IMR-90 (cell line): ENCODE data around the gene XYLB. TPM values are rescaled to one million over a fixed set of nuclear protein-coding genes. Genes with fewer than 3 reads are reported as not detected.

ENCODE experiments used
- ATAC-seq: fragments of 200-7000 bp; cut with Tn5 transposase; 2 replicates; pipeline ENCODE4 v1.9.1; 2020; ENCODE audit warnings: low read depth, mild to moderate bottlenecking, moderate library complexity
- BruUV-seq: library from RNA; stranded (reverse); fragments of 400-500 nt; replicated peaks from 2 replicates; lab custom pipeline; 2021; lab: Mats Ljungman, UMichigan
- CTCF ChIA-PET: fragments of 300-600 bp; formaldehyde crosslinking; extraction: SDS; loops from one replicate; lab custom pipeline; 2021; ENCODE audit warnings: antibody characterized with exemption; lab: Yijun Ruan, JAX
- POLR2A ChIA-PET: fragments of 300-600 bp; sonication (Branson Sonifier 250); formaldehyde crosslinking; loops from one replicate; lab custom pipeline; 2022; ENCODE audit warnings: antibody characterized with exemption; ENCODE audit not compliant: unreplicated experiment; lab: Charles Lee
- DNase-seq: peaks from one replicate; pipeline ENCODE4 v3.0.0; 2013
- H2AFZ ChIP-seq: replicated peaks from 2 replicates; pipeline ENCODE3; 2013; ENCODE audit warnings: low read length, mild to moderate bottlenecking; ENCODE audit not compliant: poor library complexity
- H2AK5ac ChIP-seq: 2 replicates; pipeline ENCODE4 v1.6.1; 2013; ENCODE audit warnings: low read depth, low read length, inconsistent platforms
- H2AK9ac ChIP-seq: replicated peaks from 2 replicates; pipeline ENCODE3; 2013; ENCODE audit warnings: mild to moderate bottlenecking, low read depth, low read length, moderate library complexity; ENCODE audit not compliant: poor library complexity
- H2BK120ac ChIP-seq: 2 replicates; pipeline ENCODE4 v1.6.1; 2013; ENCODE audit warnings: low read depth, low read length, inconsistent platforms
- H2BK15ac ChIP-seq: 3 replicates; pipeline ENCODE4 v1.6.1; 2013; ENCODE audit warnings: low read depth, low read length, inconsistent platforms
- H2BK20ac ChIP-seq: 2 replicates; pipeline ENCODE4 v1.6.1; 2013; ENCODE audit warnings: low read depth, mild to moderate bottlenecking, inconsistent platforms, low read length, moderate library complexity
- H2BK5ac ChIP-seq: 2 replicates; pipeline ENCODE4 v1.6.1; 2013; ENCODE audit warnings: mild to moderate bottlenecking, low read depth, low read length, inconsistent platforms; ENCODE audit not compliant: poor library complexity, severe bottlenecking
- H3K14ac ChIP-seq: replicated peaks from 2 replicates; pipeline ENCODE4 v1.6.1; 2013; ENCODE audit warnings: low read depth, low read length, inconsistent platforms
- H3K18ac ChIP-seq: 2 replicates; pipeline ENCODE4 v1.6.1; 2013; ENCODE audit warnings: low read depth, low read length, control low read depth
- H3K23ac ChIP-seq: 2 replicates; pipeline ENCODE4 v1.6.1; 2013; ENCODE audit warnings: low read depth, low read length, inconsistent platforms
- H3K27ac ChIP-seq: 2 replicates; pipeline ENCODE4 v1.5.1; 2013; ENCODE audit warnings: mild to moderate bottlenecking, control low read depth, low read length; ENCODE audit not compliant: insufficient read depth
- H3K27me3 ChIP-seq: 2 replicates; pipeline ENCODE4 v1.6.1; 2013; ENCODE audit warnings: low read length; ENCODE audit not compliant: control insufficient read depth, insufficient read depth
- H3K36me3 ChIP-seq: 2 replicates; pipeline ENCODE4 v1.6.1; 2013; ENCODE audit warnings: low read length, mixed read lengths; ENCODE audit not compliant: control insufficient read depth, insufficient read depth
- H3K4ac ChIP-seq: 2 replicates; pipeline ENCODE4 v1.6.1; 2013; ENCODE audit warnings: low read depth, low read length, inconsistent platforms
- H3K4me1 ChIP-seq: 2 replicates; pipeline ENCODE4 v1.6.1; 2013; ENCODE audit warnings: low read length, mixed read lengths; ENCODE audit not compliant: control insufficient read depth, insufficient read depth
- H3K4me2 ChIP-seq: 2 replicates; pipeline ENCODE4 v1.6.1; 2013; ENCODE audit warnings: low read depth, mild to moderate bottlenecking, control low read depth, low read length, moderate library complexity
- H3K4me3 ChIP-seq: 2 replicates; pipeline ENCODE4 v1.5.1; 2013; ENCODE audit warnings: low read depth, mild to moderate bottlenecking, control low read depth, low read length, moderate library complexity; ENCODE audit not compliant: insufficient read depth
- H3K56ac ChIP-seq: 2 replicates; pipeline ENCODE4 v1.6.1; 2013; ENCODE audit warnings: low read length, inconsistent platforms; ENCODE audit not compliant: insufficient read depth; ENCODE audit errors: extremely low read depth
- H3K79me1 ChIP-seq, 2 experiments: 2 replicates each; pipeline ENCODE4 v1.6.1; 2013; ENCODE audit warnings: low read length in 2 of 2, inconsistent platforms in 1 of 2, low read depth in 1 of 2
- H3K9ac ChIP-seq: 2 replicates; pipeline ENCODE4 v1.6.1; 2013; ENCODE audit warnings: low read depth, low read length, control low read depth
- H3K9me1 ChIP-seq: 2 replicates; pipeline ENCODE4 v1.6.1; 2013; ENCODE audit warnings: low read length, inconsistent platforms; ENCODE audit not compliant: insufficient read depth
- H3K9me3 ChIP-seq: 2 replicates; pipeline ENCODE4 v1.6.1; 2013; ENCODE audit warnings: low read length; ENCODE audit not compliant: control insufficient read depth, insufficient read depth
- H4K20me1 ChIP-seq: 2 replicates; pipeline ENCODE4 v1.6.1; 2013; ENCODE audit warnings: low read length, inconsistent platforms; ENCODE audit not compliant: insufficient read depth
- H4K5ac ChIP-seq: 2 replicates; pipeline ENCODE4 v1.6.1; 2013; ENCODE audit warnings: mild to moderate bottlenecking, low read depth, low read length, control low read depth
- H4K8ac ChIP-seq, 2 experiments: 2 replicates each; pipeline ENCODE4 v1.6.1; 2013; ENCODE audit warnings: low read depth in 2 of 2, low read length in 2 of 2, control low read depth in 1 of 2, inconsistent platforms in 1 of 2
- H4K91ac ChIP-seq: 2 replicates; pipeline ENCODE4 v1.6.1; 2013; ENCODE audit warnings: low read depth, low read length, inconsistent platforms; ENCODE audit not compliant: insufficient read depth
- BHLHE40 ChIP-seq: fragments of 150-350 bp; IDR thresholded peaks from 2 replicates; pipeline ENCODE4 v1.6.1; 2016; ENCODE audit warnings: mild to moderate bottlenecking, low read depth, low read length
- CEBPB ChIP-seq: IDR thresholded peaks from 2 replicates; pipeline ENCODE4 v1.6.1; 2012; ENCODE audit warnings: low read depth, low read length, improper control_type of control experiment
- ELK1 ChIP-seq: fragments of 150-350 bp; IDR thresholded peaks from 2 replicates; pipeline ENCODE4 v1.6.1; 2016; ENCODE audit warnings: low read depth, mild to moderate bottlenecking, low read length, moderate library complexity, borderline replicate concordance
- FOS ChIP-seq: fragments of 150-350 bp; IDR thresholded peaks from 2 replicates; pipeline ENCODE4 v1.6.1; 2016; ENCODE audit warnings: low read depth, low read length
- MAFK ChIP-seq: IDR thresholded peaks from 2 replicates; pipeline ENCODE4 v1.6.1; 2012; ENCODE audit warnings: low read depth, low read length, improper control_type of control experiment
- MAZ ChIP-seq: IDR thresholded peaks from 2 replicates; pipeline ENCODE4 v1.6.1; 2012; ENCODE audit warnings: low read depth, mild to moderate bottlenecking, low read length, improper control_type of control experiment, moderate library complexity, borderline replicate concordance
- MXI1 ChIP-seq: IDR thresholded peaks from 2 replicates; pipeline ENCODE4 v1.6.1; 2012; ENCODE audit warnings: low read depth, mild to moderate bottlenecking, low read length, moderate library complexity, borderline replicate concordance
- POLR2A ChIP-seq: IDR thresholded peaks from 2 replicates; pipeline ENCODE4 v1.6.1; 2012; ENCODE audit warnings: mild to moderate bottlenecking, low read depth, low read length
- RAD21 ChIP-seq: IDR thresholded peaks from 2 replicates; pipeline ENCODE4 v1.6.1; 2012; ENCODE audit warnings: low read length, improper control_type of control experiment
- RCOR1 ChIP-seq: IDR thresholded peaks from 2 replicates; pipeline ENCODE4 v1.6.1; 2012; ENCODE audit warnings: mild to moderate bottlenecking, low read length, improper control_type of control experiment; ENCODE audit not compliant: insufficient replicate concordance
- USF2 ChIP-seq: fragments of 150-350 bp; IDR thresholded peaks from 2 replicates; pipeline ENCODE4 v1.6.1; 2017; ENCODE audit warnings: mild to moderate bottlenecking, antibody characterized with exemption, low read length, low read depth
- whole genome bisulfite sequencing, 2 experiments: methylation state at CpG; one replicate each; pipeline versions ENCODE4 v1.1.5 to v1.1.7; 2013; ENCODE audit warnings: missing lambda C conversion rate in 2 of 2; ENCODE audit not compliant: insufficient read length in 1 of 2; ENCODE audit errors: extremely low coverage in 2 of 2; 5-methylcytosine and 5-hydroxymethylcytosine counted together
- dilution Hi-C: fragments of 300-500 bp; cut with HindIII; formaldehyde crosslinking; loops from one replicate; pipeline ENCODE4 v1.14.3; 2018; ENCODE audit warnings: low sequenced_read_pairs; ENCODE audit not compliant: unreplicated experiment
- in situ Hi-C: fragments of 300-500 bp; cut with MboI; formaldehyde crosslinking; loops from 3 replicates; pipeline ENCODE4 v1.14.3; 2019; ENCODE audit warnings: low sequenced_read_pairs, inconsistent platforms, mixed read lengths
- intact Hi-C: fragments of 100-400 bp; cut with micrococcal nuclease; formaldehyde crosslinking; loops from 2 replicates; pipeline ENCODE4 v1.10.0; 2022
- polyA plus RNA-seq, 3 experiments: library from polyadenylated mRNA; depleted of rRNA; stranded (reverse); fragments of >200 nt; gene quantifications; 2 replicates each; pipeline ENCODE4 v1.2.3, GENCODE V29; 2012; ENCODE audit warnings: low replicate concordance in 1 of 3
- total RNA-seq: library from RNA; depleted of rRNA; stranded (reverse); fragments of >200 nt; gene quantifications from 2 replicates; pipeline ENCODE4 v1.2.3, GENCODE V29; 2012

XYLB gene
- total and polyA plus RNA-seq, 2 of the 4 experiments (the other 2 are of a cell fraction): 3.0 to 3.4 TPM

DNA sequence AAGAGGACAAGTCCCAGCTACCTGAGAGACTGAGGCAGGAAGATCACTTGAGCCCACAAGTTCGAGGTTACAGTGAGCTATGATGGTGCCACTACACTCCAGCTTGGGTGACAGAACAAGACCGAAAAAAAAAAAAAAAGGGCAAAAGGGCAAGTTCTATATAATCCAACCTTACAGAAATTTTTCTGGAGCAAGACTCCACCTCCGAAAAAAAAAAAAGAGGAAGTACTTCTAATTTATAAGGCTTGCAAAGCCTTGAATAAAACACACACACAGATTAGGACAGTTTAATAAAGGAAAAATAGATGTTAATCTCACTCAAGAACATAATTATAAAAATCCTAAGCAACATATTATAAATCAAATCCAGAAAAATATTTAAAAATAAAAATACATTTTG lies 14.4 kb upstream of the XYLB start (continued):
- no peak for TF ChIP-seq USF2
- no peak for TF ChIP-seq CEBPB
- TF ChIP-seq POLR2A: no peak
- no peak for TF ChIP-seq MAFK

DNA sequence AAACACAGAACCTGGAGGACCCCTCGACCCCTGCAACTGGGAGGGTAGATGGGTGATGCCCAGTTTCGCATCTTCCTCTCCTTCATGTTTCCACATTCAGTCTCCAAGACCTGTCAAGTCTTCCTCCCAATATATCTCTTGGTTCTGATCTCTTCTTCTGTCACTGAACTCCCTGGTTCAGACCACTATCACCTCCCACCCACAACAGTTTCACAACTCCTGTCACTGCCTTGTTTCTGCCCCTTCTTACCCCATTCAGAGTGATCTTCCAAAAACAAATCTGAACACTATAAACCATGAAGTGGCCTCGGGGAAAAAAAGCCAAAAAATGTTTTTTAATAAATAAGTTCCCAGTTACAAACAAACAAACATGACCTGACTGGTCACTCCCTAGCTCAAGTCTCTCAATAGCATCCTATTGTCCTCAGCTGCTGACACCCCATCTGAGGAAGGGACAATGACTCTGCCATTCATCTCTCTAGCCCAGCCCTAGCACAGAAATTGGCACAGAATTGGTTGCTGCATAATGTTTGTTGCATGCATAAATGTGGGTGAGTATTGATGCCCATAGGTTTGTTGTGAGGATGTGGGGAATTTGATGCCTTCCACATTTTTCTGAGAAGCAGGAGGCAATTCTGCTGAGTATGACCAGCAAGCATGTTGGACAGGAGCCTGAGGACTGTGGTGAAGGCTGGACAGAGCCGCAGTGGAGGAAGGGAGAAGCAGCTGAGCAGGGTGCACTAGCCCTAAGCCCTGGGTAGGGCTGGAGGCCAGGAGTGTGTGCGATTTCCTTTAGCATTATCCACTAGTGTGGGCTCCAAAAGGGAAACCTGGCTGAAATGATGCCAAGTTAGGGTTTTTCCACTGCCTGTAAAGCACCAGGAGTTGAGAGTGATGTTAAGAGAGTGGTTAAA lies 12.2 kb upstream of the XYLB start:
- Histone ChIP-seq H2AFZ (peak overlapping the region; percentile 34), H3K9me1 (no peaks in the 10 kb centered on the region), H3K4me3 (no peak overlapping the region), H3K27ac (no peak overlapping the region), H3K18ac (no peak overlapping the region), H2AK9ac (no peak overlapping the region), H4K5ac (no peak overlapping the region), H4K8ac (no peak overlapping the region), H2BK20ac (no peak overlapping the region), H3K79me1 (no peaks in the 10 kb centered on the region), H3K9ac (no peak overlapping the region), H3K9me3 (no peaks in the 10 kb centered on the region), H2BK120ac (no peak overlapping the region), H3K4ac (no peak overlapping the region), H3K56ac (no peak overlapping the region), H2BK5ac (no peak overlapping the region), H3K4me2 (no peak overlapping the region), H3K4me1 (peaks cover 1% of the 10 kb centered on the region; the same call in 1 of the 2 replicates), H4K20me1 (no peaks in the 10 kb centered on the region), H2AK5ac (no peak overlapping the region), H4K91ac (no peak overlapping the region), H3K14ac (no peak overlapping the region), H3K23ac (no peak overlapping the region; the same call in 1 of the 2 replicates), H2BK15ac (no peak overlapping the region), H3K36me3 (no peaks in the 10 kb centered on the region), H3K27me3 (peaks cover 4% of the 10 kb centered on the region)
- DNase-seq: peak; percentile 60
- in situ Hi-C loops: no loop called here
- intact Hi-C loops: no loop called here
- WGBS, 2 experiments: 80% methylated on average over 1 of the region's 5 CpGs; no CpG with 5 or more reads in 1 of the 2 experiments
- peak; percentile 97 for ATAC-seq
- no TSS peak for BruUV-seq
- dilution Hi-C loops: no loop called here
- ChIA-PET POLR2A (no interaction called here), CTCF (interaction anchor here (1.9 kb wide), 1 partner anchor 12 kb away, joined by 10 read pairs; the partner anchor contains the start of gene XYLB)
- TF ChIP-seq RAD21: no peak
- TF ChIP-seq ELK1: no peak
- no peak for TF ChIP-seq MAZ
- no peak for TF ChIP-seq FOS
- no peak for TF ChIP-seq MXI1
- no peak for TF ChIP-seq USF2
- TF ChIP-seq BHLHE40: no peak
- no peak for TF ChIP-seq RCOR1
